CD14-positive monocyte (primary cell): Measurements from ENCODE around the gene CUL7. TPM values are rescaled to one million over a fixed set of nuclear protein-coding genes. Genes with fewer than 3 reads are reported as not detected.

Experiments used
- DNase-seq, 3 donors: peaks; one replicate each; pipeline ENCODE4 v3.0.0-alpha.2; 2011 to 2022
- H2AFZ ChIP-seq: 2 replicates; pipeline ENCODE4 v1.6.0; 2012; ENCODE audit warnings: mild to moderate bottlenecking, low read depth, low read length, inconsistent platforms; ENCODE audit not compliant: insufficient read depth, poor library complexity, severe bottlenecking
- H3K27ac ChIP-seq, 2 donors: 1 replicate in 1 of 2; 2 replicates in 1 of 2; pipeline ENCODE4 v1.5.1; 2012 to 2013; ENCODE audit warnings: low read length in 2 of 2, control low read depth in 1 of 2, inconsistent platforms in 1 of 2, low read depth in 1 of 2, mild to moderate bottlenecking in 1 of 2
- H3K27me3 ChIP-seq, 2 donors: one replicate each; pipeline versions ENCODE4 v1.6.0 to v1.6.1; 2011 to 2013; ENCODE audit warnings: low read length in 2 of 2; ENCODE audit not compliant: control insufficient read depth in 2 of 2, insufficient read depth in 2 of 2
- H3K36me3 ChIP-seq, 2 donors: replicated peaks in 1 of 2; 1 replicate in 1 of 2; 2 replicates in 1 of 2; pipeline versions ENCODE4 v1.5.1 to v1.6.1; 2012 to 2013; ENCODE audit warnings: low read length in 2 of 2, control low read depth in 1 of 2, inconsistent platforms in 1 of 2, mild to moderate bottlenecking in 1 of 2; ENCODE audit not compliant: insufficient read depth in 2 of 2, control insufficient read depth in 1 of 2
- H3K4me1 ChIP-seq, 2 donors: 1 replicate in 1 of 2; 2 replicates in 1 of 2; pipeline versions ENCODE4 v1.5.1 to v1.6.1; 2012 to 2013; ENCODE audit warnings: low read length in 2 of 2, control low read depth in 1 of 2, inconsistent platforms in 1 of 2, mild to moderate bottlenecking in 1 of 2, moderate library complexity in 1 of 2; ENCODE audit not compliant: insufficient read depth in 2 of 2, control insufficient read depth in 1 of 2
- H3K4me2 ChIP-seq: replicated peaks from 2 replicates; pipeline ENCODE3; 2012; ENCODE audit warnings: low read length, moderate library complexity, mild to moderate bottlenecking; ENCODE audit not compliant: poor library complexity, severe bottlenecking; ENCODE audit errors: extremely low read depth
- H3K4me3 ChIP-seq, 3 experiments: fragments of 200-600 bp in 1 of 3; sonication (generic) in 1 of 3; replicated peaks in 1 of 3; 1 replicate in 2 of 3; 2 replicates in 1 of 3; pipeline ENCODE4 v1.5.1; 2011 to 2013; ENCODE audit warnings: low read length in 3 of 3, mild to moderate bottlenecking in 3 of 3, control low read depth in 2 of 3, low read depth in 2 of 3, inconsistent platforms in 1 of 3, moderate library complexity in 1 of 3
- H3K79me2 ChIP-seq: 2 replicates; pipeline ENCODE4 v1.6.0; 2012; ENCODE audit warnings: mild to moderate bottlenecking, control low read depth, inconsistent platforms, low read length, moderate library complexity; ENCODE audit not compliant: insufficient read depth
- H3K9ac ChIP-seq: 2 replicates; pipeline ENCODE4 v1.6.0; 2017; ENCODE audit warnings: low read length, mild to moderate bottlenecking; ENCODE audit not compliant: insufficient read depth, poor library complexity, severe bottlenecking
- H3K9me3 ChIP-seq, 2 donors: replicated peaks in 1 of 2; 1 replicate in 1 of 2; 2 replicates in 1 of 2; pipeline versions ENCODE4 v1.5.1 to v1.6.1; 2012 to 2013; ENCODE audit warnings: low read length in 2 of 2, control low read depth in 1 of 2; ENCODE audit not compliant: control insufficient read depth in 1 of 2, insufficient read depth in 1 of 2
- H4K20me1 ChIP-seq: 2 replicates; pipeline ENCODE4 v1.6.0; 2012; ENCODE audit warnings: mild to moderate bottlenecking, low read length, control low read depth, moderate library complexity; ENCODE audit not compliant: insufficient read depth
- H3K27ac Mint-ChIP-seq, 7 donors: one replicate each; pipeline ENCODE4 v1.8.0; 2020; ENCODE audit warnings: mild to moderate bottlenecking in 7 of 7, mixed read lengths in 7 of 7, moderate library complexity in 6 of 7, inconsistent platforms in 2 of 7
- H3K27me3 Mint-ChIP-seq, 3 donors: one replicate each; pipeline ENCODE4 v1.8.0; 2021 to 2022; ENCODE audit warnings: low read depth in 3 of 3, mild to moderate bottlenecking in 3 of 3, mixed read lengths in 3 of 3, moderate library complexity in 3 of 3, inconsistent platforms in 1 of 3
- H3K36me3 Mint-ChIP-seq, 2 donors: one replicate each; pipeline ENCODE4 v1.8.0; 2020; ENCODE audit warnings: mixed read lengths in 2 of 2, inconsistent platforms in 1 of 2, mild to moderate bottlenecking in 1 of 2
- H3K4me1 Mint-ChIP-seq: one replicate; pipeline ENCODE4 v1.8.0; 2020; ENCODE audit warnings: mild to moderate bottlenecking, mixed read lengths
- H3K4me3 Mint-ChIP-seq, 2 donors: one replicate each; pipeline ENCODE4 v1.8.0; 2020; ENCODE audit warnings: mild to moderate bottlenecking in 2 of 2, mixed read lengths in 2 of 2, moderate library complexity in 1 of 2
- H3K9me3 Mint-ChIP-seq, 7 donors: one replicate each; pipeline ENCODE4 v1.8.0; 2020 to 2022; ENCODE audit warnings: mixed read lengths in 7 of 7, mild to moderate bottlenecking in 6 of 7, moderate library complexity in 6 of 7, inconsistent platforms in 2 of 7
- WGBS: methylation state at CpG from one replicate; pipeline ENCODE4 v1.1.5; 2013; ENCODE audit warnings: missing lambda C conversion rate; ENCODE audit not compliant: insufficient coverage; 5-methylcytosine and 5-hydroxymethylcytosine counted together
- intact Hi-C, 2 donors: fragments of 100-400 bp; cut with micrococcal nuclease; formaldehyde crosslinking; loops; one replicate each; pipeline versions ENCODE4 v1.15.0 to v1.15.1; 2023
- polyA plus RNA-seq, 3 donors: library from polyadenylated mRNA; depleted of rRNA in 1 of 3; unstranded in 2 of 3; stranded (reverse) in 1 of 3; fragments of 300-500 nt in 2 of 3; fragments of >200 nt in 1 of 3; fragmentation: Illumina TruSeq in 2 of 3; gene quantifications; 1 replicate in 2 of 3; 2 replicates in 1 of 3; pipeline ENCODE4 v1.2.3, GENCODE V29; 2012 to 2021
- TF ChIP-seq, protein P1 (sequence below): fragments of 200-600 bp; IDR thresholded peaks from one replicate; pipeline ENCODE4 v1.8.0; 2022; ENCODE audit warnings: antibody characterized with exemption, mild to moderate bottlenecking

The CUL7 gene
- polyA plus RNA-seq, 3 donors: 1.2 to 11.6 (median 2.4) TPM

DNA sequence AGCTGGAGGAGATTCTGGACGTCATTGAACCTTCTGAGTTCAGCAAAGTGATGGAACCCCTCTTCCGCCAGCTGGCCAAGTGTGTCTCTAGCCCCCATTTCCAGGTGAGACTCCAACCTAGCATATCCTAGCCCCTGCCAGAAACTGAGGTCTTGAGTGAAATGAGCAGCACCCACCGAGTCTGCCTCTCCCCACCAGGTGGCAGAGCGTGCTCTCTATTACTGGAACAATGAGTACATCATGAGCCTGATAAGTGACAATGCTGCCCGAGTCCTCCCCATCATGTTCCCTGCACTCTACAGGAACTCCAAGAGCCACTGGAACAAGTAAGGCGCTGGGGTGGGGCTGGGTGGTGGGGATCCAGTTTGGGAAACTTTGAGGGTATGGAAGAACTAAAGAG lies 44.5 kb downstream of the CUL7 start:
- intact Hi-C loops: loop anchor here in 1 of 2 donors (5.0 kb wide), 1 partner anchor 133 kb away; no protein-coding TSS in a partner anchor
- Histone ChIP-seq H3K4me1 (peaks cover 12 to 14% of the 10 kb centered on the region in 2 donors), H3K9ac (no peak overlapping the region), H3K4me3 (no peak overlapping the region), H3K9me3 (no peaks in the 10 kb centered on the region), H3K79me2 (peaks cover 21% of the 10 kb centered on the region), H3K4me2 (no peak overlapping the region), H3K27ac (no peak overlapping the region), H3K27me3 (no peaks in the 10 kb centered on the region), H2AFZ (no peak overlapping the region), H3K36me3 (peaks cover 65 to 72% of the 10 kb centered on the region in 2 donors), H4K20me1 (peaks cover 4% of the 10 kb centered on the region)
- 93% methylated on average over 3 of the region's 6 CpGs for WGBS
- no peak for DNase-seq
- H3K4me1 Mint-ChIP-seq: peaks cover 16% of the 10 kb centered on the region
- H3K4me3 Mint-ChIP-seq: no peak overlapping the region
- TF ChIP-seq, protein P1, sequence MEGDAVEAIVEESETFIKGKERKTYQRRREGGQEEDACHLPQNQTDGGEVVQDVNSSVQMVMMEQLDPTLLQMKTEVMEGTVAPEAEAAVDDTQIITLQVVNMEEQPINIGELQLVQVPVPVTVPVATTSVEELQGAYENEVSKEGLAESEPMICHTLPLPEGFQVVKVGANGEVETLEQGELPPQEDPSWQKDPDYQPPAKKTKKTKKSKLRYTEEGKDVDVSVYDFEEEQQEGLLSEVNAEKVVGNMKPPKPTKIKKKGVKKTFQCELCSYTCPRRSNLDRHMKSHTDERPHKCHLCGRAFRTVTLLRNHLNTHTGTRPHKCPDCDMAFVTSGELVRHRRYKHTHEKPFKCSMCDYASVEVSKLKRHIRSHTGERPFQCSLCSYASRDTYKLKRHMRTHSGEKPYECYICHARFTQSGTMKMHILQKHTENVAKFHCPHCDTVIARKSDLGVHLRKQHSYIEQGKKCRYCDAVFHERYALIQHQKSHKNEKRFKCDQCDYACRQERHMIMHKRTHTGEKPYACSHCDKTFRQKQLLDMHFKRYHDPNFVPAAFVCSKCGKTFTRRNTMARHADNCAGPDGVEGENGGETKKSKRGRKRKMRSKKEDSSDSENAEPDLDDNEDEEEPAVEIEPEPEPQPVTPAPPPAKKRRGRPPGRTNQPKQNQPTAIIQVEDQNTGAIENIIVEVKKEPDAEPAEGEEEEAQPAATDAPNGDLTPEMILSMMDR: peak; percentile 27
- H3K27ac Mint-ChIP-seq: peak overlapping the region in 1 of 7 donors; percentile 12
- H3K9me3 Mint-ChIP-seq: no peaks in the 10 kb centered on the region
- peaks cover 0 to 3% (median 0%) of the 10 kb centered on the region in 3 donors for H3K27me3 Mint-ChIP-seq
- peaks cover 59 to 65% of the 10 kb centered on the region in 2 donors for H3K36me3 Mint-ChIP-seq

DNA sequence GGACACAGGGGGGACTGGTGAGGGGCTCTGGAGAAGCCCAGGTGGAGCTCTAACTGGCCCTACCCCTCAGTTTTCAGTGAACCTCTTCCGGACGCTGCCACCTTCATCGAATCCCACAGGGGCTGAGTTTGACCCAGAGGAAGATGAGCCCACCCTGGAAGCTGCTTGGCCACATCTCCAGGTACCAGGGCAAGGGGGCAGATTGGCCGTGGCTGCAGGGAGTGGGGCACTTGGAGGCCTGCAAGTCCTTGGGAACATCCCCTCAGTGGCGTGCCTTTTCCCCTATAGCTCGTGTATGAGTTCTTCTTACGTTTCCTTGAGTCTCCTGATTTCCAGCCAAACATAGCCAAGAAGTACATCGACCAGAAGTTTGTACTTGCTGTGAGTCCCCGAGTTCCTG lies 46.5 kb downstream of the CUL7 start:
- Mint-ChIP-seq H3K27ac (peak overlapping the region in 1 of 7 donors; percentile 50), H3K4me3 (no peak overlapping the region), H3K9me3 (no peaks in the 10 kb centered on the region), H3K36me3 (peaks cover 59 to 62% of the 10 kb centered on the region in 2 donors), H3K4me1 (peaks cover 2% of the 10 kb centered on the region), H3K27me3 (peaks cover 0 to 3% (median 0%) of the 10 kb centered on the region in 3 donors)
- H3K9ac ChIP-seq: no peak overlapping the region
- H3K27ac ChIP-seq: no peak overlapping the region
- TF ChIP-seq, protein P1: no peak
- WGBS: 95% methylated on average over 4 of the region's 9 CpGs
- no peaks in the 10 kb centered on the region for H3K27me3 ChIP-seq
- no peak for DNase-seq
- H3K4me3 ChIP-seq: no peak overlapping the region
- H3K79me2 ChIP-seq: peaks cover 6% of the 10 kb centered on the region
- no peaks in the 10 kb centered on the region for H3K9me3 ChIP-seq
- peaks cover 64 to 78% of the 10 kb centered on the region in 2 donors for H3K36me3 ChIP-seq
- no peaks in the 10 kb centered on the region for H3K4me1 ChIP-seq
- H3K4me2 ChIP-seq: no peak overlapping the region
- no peak overlapping the region for H2AFZ ChIP-seq
- H4K20me1 ChIP-seq: peaks cover 4% of the 10 kb centered on the region
- intact Hi-C loops: loop anchor here in 1 of 2 donors (5.0 kb wide), 1 partner anchor 135 kb away; no protein-coding TSS in a partner anchor
